Measurements from ENCODE around the gene MUC5B. TPM values are rescaled to one million over a fixed set of nuclear protein-coding genes. Genes with fewer than 3 reads are reported as not detected.
A peak's percentile ranks its signal among the peaks of the same experiment; 100 is the strongest.

The MUC5B gene
- total RNA-seq, 1 experiment from 2014 or later = 2.1 TPM

- H3F3A ChIP-seq (ENCODE audit: insufficient read depth, low read depth) = peaks cover 4% of the 10 kb centered on the region; the same call in 1 of the 2 replicates
Observed at GRCh38 chr11:1218256-1218787, 4.5 kb upstream of the MUC5B start.

GRCh38 chr11:1218788-1219445, 3.9 kb upstream of the MUC5B start:
- Histone ChIP-seq H3K9me3 (ENCODE audit: insufficient read depth, low read depth) (peaks cover 5% of the 10 kb centered on the region; the same call in 1 of the 2 replicates), H3F3A (ENCODE audit: insufficient read depth, low read depth) (peaks cover 4% of the 10 kb centered on the region; the same call in 1 of the 2 replicates), H3K4me2 (peak overlapping the region; percentile 70), H3K79me2 (ENCODE audit: low read depth) (no peaks in the 10 kb centered on the region), H3K9me2 (ENCODE audit: insufficient read depth) (no peaks in the 10 kb centered on the region), H3K4me1 (replicated peaks; ENCODE audit: insufficient read depth) (peaks cover 37% of the 10 kb centered on the region), H2AFZ (no peak overlapping the region), H3K27me3 (ENCODE audit: insufficient read depth, low read depth) (no peaks in the 10 kb centered on the region), H3K4me3 (no peak overlapping the region), H3K36me3 (ENCODE audit: low read depth) (no peaks in the 10 kb centered on the region), H3K27ac (peak overlapping the region; percentile 59), H4K20me1 (ENCODE audit: insufficient read depth) (no peaks in the 10 kb centered on the region)
- no peak for TF ChIP-seq CTCF (conservative IDR thresholded peaks at IDR 0.05)
- no peak for TF ChIP-seq EZH2 (IDR thresholded peaks at IDR 0.05; ENCODE audit: low read depth)
- BruUV-seq (replicated peaks) = no TSS peak
- CTCF ChIA-PET = no interaction called here
- intact Hi-C loops (cut with micrococcal nuclease; ENCODE audit: unreplicated experiment) = no loop called here
- no peak for DNase-seq
- POLR2A ChIA-PET (ENCODE audit: unreplicated experiment) = no interaction called here

More at GRCh38 chr11:1218256-1218787, 4.5 kb upstream of the MUC5B start:
- Histone ChIP-seq H3K27ac (no peak overlapping the region), H3K9me3 (ENCODE audit: insufficient read depth, low read depth) (peaks cover 5% of the 10 kb centered on the region; the same call in 1 of the 2 replicates), H2AFZ (no peak overlapping the region), H3K36me3 (ENCODE audit: low read depth) (no peaks in the 10 kb centered on the region), H3K27me3 (ENCODE audit: insufficient read depth, low read depth) (no peaks in the 10 kb centered on the region), H4K20me1 (ENCODE audit: insufficient read depth) (no peaks in the 10 kb centered on the region), H3K4me2 (no peak overlapping the region), H3K9me2 (ENCODE audit: insufficient read depth) (no peaks in the 10 kb centered on the region), H3K4me1 (replicated peaks; ENCODE audit: insufficient read depth) (peaks cover 37% of the 10 kb centered on the region), H3K4me3 (no peak overlapping the region), H3K79me2 (ENCODE audit: low read depth) (no peaks in the 10 kb centered on the region)
- ChIA-PET POLR2A (ENCODE audit: unreplicated experiment) (interaction anchor here (0.7 kb wide), 1 partner anchor 560 kb away, joined by 10 read pairs; no protein-coding TSS in a partner anchor), CTCF (no interaction called here)
- no peak for DNase-seq
- TF ChIP-seq EZH2 (IDR thresholded peaks at IDR 0.05; ENCODE audit: low read depth) (no peak), CTCF (conservative IDR thresholded peaks at IDR 0.05) (no peak)
- intact Hi-C loops (cut with micrococcal nuclease; ENCODE audit: unreplicated experiment) = no loop called here
- BruUV-seq (replicated peaks) = no TSS peak

- DNase-seq = no peak
- no peaks in the 10 kb centered on the region for H3K36me3 ChIP-seq (ENCODE audit: low read depth)
- H3K27me3 ChIP-seq (ENCODE audit: insufficient read depth, low read depth) = no peaks in the 10 kb centered on the region
- H3K27ac ChIP-seq = peak overlapping the region; percentile 59
- no peak overlapping the region for H2AFZ ChIP-seq
- POLR2A ChIA-PET (ENCODE audit: unreplicated experiment) = no interaction called here
- H3K4me1 ChIP-seq (replicated peaks; ENCODE audit: insufficient read depth) = peaks cover 37% of the 10 kb centered on the region
- H3F3A ChIP-seq (ENCODE audit: insufficient read depth, low read depth) = peaks cover 4% of the 10 kb centered on the region; the same call in 1 of the 2 replicates
- H3K4me2 ChIP-seq = peak overlapping the region; percentile 70
- intact Hi-C loops (cut with micrococcal nuclease; ENCODE audit: unreplicated experiment) = no loop called here
- TF ChIP-seq EZH2 (IDR thresholded peaks at IDR 0.05; ENCODE audit: low read depth) (no peak), CTCF (conservative IDR thresholded peaks at IDR 0.05) (no peak)
- H3K9me2 ChIP-seq (ENCODE audit: insufficient read depth) = no peaks in the 10 kb centered on the region
- CTCF ChIA-PET = no interaction called here
- peaks cover 5% of the 10 kb centered on the region; the same call in 1 of the 2 replicates for H3K9me3 ChIP-seq (ENCODE audit: insufficient read depth, low read depth)
- no peak overlapping the region; the same call in 1 of the 2 replicates for H3K4me3 ChIP-seq
- BruUV-seq (replicated peaks) = no TSS peak
- no peaks in the 10 kb centered on the region for H4K20me1 ChIP-seq (ENCODE audit: insufficient read depth)
- no peaks in the 10 kb centered on the region for H3K79me2 ChIP-seq (ENCODE audit: low read depth)
Observed at GRCh38 chr11:1219446-1219833, 3.4 kb upstream of the MUC5B start.

All from PC-9 (cell line).